ENCODE measurements around the gene GPAM.
"Not testable (repeated sequence)": the region's sequence is repeated elsewhere in the genome, so short reads cannot be mapped to it uniquely, and the experiment has no call there.

Gene GPAM, protein sequence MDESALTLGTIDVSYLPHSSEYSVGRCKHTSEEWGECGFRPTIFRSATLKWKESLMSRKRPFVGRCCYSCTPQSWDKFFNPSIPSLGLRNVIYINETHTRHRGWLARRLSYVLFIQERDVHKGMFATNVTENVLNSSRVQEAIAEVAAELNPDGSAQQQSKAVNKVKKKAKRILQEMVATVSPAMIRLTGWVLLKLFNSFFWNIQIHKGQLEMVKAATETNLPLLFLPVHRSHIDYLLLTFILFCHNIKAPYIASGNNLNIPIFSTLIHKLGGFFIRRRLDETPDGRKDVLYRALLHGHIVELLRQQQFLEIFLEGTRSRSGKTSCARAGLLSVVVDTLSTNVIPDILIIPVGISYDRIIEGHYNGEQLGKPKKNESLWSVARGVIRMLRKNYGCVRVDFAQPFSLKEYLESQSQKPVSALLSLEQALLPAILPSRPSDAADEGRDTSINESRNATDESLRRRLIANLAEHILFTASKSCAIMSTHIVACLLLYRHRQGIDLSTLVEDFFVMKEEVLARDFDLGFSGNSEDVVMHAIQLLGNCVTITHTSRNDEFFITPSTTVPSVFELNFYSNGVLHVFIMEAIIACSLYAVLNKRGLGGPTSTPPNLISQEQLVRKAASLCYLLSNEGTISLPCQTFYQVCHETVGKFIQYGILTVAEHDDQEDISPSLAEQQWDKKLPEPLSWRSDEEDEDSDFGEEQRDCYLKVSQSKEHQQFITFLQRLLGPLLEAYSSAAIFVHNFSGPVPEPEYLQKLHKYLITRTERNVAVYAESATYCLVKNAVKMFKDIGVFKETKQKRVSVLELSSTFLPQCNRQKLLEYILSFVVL

DNA sequence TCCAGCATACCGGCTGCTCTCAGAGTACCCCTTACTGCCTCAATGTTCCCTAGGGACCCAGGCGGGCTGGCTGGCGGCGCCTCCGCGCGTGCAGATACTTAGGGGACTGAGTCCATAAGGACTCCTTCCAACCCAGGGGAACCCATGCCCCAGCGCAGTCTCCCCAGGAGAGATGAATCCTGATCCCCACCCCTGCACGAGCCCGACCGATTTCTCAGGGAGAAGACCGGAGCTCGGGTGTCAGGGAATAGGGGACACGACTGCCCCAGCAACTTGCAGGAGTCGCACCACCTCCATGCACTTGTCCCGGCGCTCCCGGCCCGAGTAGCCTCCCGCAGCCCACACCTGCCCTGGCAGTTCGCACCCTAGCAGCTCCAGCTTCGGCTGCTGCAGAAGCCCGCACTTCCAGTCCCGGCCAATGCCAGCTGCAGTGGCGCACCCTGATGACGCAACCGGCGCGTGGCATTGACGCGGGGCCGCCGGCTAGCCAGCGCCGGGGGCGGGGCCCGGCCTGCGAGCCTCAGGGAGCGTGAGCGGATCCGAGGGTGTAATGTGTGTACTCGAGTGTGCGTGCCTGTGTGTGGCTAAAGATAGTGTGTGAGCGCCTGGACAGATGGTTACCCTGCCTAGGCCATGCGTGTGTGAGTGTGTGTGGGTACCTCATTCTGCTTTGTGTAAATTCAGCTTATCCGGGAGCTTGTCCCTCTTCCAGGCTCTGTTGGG is at the start of gene GPAM:
TSS of gene GPAM (minus strand) at position 437 of the 723 bp plus-strand sequence. CDS start 1,981 bp downstream, outside the sequence.
- peak; percentile 92 to 100 (median 95) for DNase-seq (ENCODE audit: low read depth in 3 of 3, low spot score in 1 of 3)

DNA sequence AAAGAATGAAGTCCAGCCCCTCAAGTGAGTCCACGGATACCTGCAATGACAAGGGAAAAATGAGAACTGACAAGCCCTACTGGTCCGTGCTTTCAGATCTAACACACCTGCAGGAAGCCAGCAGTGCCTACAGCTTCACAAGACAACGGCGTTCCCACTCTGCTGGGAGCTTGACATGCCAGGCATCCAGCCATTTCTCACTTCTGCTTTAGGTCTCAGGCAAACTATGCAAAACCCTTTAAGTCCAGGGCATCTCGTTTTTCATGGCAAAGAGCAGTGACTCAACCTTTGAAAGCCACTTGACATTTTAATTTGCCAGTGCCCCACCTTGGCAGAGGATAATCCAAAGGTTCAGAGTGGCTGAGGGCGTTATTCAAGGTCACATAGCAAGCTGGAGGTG is 49.1 kb upstream of the GPAM start:
- DNase-seq (ENCODE audit: low read depth in 3 of 3, low spot score in 1 of 3) = no peak

DNA sequence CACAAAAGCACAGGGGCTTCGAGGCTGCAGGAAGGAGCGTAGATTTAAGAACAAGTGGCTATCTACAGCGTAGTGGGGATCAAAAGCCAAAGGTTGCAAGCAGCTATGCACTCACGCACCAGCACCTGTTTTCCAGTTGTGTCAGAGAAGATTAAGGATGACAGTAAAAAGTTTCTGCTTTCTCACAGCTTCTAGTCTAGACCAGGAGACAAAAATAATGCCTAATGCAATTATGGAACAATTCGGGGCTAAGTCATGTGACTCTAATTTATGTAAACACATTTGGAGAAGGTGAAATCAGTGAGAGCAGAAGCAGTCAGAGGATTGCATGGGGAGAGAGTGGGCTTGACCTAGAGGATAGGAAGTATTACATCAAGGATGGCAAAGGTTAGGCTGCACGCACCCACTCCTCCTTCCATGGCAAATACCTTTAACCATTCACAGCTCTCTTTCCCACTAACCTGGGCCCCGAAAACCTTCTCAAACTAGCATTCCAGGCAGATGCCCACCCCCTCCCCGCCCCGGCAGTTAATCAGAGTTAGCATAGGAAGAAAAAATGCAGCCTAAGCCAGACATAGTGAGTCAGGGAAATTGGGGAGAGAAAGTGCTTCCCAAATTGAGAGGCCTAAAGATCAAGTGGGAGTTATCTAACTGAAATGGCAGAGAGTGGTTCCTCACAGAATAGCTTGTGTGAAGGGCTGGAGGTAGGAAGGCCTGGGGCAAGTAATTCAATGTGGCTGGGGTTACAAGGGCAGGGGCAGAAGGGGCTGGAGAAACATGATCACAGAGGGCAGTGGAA is 48.2 kb upstream of the GPAM start:
- no peak for DNase-seq (ENCODE audit: low read depth in 3 of 3, low spot score in 1 of 3)

DNA sequence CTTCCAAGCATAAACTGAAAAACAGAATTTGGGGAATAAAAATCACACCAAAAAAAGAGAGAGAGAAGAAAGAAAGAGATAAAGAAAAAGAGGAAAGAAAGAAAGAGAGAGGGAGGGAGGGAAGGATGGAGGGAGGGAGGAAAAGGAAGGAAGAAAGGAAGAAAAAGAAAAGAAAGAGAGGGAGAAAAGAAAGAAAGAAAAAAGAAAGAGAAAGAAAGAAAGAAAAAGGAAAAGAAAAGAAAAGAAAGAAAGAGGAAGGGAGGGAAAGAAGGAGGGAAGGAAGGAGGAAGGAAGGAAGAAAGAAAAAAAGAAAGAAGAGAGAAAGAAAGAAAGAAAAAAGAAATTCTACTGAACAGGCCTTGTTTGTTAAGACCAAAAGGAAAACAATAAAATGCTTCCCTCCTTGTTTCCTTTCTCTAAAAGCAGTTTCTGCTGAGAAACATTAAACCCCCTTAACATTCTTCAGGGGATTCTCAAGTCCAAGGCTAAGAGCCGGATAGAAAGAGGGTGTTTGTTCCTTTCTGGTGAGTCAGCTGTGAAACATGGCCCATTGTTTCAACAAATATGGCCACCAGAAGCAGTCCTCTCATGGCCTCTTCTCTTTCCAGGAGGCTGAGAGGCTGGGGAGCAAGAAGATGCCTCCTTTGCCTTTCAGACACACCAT is 46.9 kb upstream of the GPAM start:
- DNase-seq (ENCODE audit: low read depth in 3 of 3, low spot score in 1 of 3) = no peak

DNA sequence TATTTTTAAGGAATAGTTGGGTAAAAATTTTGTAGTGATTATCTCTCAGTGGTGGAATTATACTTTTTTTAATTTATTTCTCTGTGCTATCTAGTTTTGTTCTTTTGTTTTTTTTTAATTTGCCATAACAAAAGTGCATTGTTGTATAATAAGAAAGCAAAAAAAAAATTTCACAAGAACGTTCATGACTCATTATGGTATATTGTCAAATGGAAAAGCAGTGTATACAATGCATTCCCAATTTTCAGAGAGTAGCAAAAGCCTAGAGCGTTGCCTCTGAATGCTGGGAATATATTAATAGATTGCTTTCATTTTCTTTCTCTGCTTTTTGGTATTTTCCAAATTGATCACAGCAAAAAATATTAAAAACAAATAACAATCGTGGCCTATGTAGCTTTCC is 46.3 kb upstream of the GPAM start:
- no peak for DNase-seq (ENCODE audit: low read depth in 3 of 3, low spot score in 1 of 3)

DNA sequence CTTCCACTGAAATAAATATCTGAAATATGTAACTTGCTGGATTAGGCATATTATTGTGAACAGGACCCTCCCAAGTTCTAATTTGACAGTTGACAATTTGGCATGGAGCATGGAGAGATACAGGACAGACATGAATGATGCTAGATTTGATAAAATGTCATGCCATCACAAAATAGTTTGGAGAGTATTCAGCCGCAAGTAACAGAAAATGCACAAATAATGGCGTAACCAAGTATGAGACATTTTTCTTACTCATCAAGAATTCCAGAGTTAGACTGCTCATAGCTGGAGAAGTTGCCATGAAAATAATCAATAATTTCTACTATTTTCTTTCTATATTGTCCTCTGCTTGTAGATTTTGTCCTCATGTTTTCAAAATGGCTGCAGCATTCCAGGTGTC is 45.5 kb upstream of the GPAM start:
- no peak for DNase-seq (ENCODE audit: low read depth in 3 of 3, low spot score in 1 of 3)

DNA sequence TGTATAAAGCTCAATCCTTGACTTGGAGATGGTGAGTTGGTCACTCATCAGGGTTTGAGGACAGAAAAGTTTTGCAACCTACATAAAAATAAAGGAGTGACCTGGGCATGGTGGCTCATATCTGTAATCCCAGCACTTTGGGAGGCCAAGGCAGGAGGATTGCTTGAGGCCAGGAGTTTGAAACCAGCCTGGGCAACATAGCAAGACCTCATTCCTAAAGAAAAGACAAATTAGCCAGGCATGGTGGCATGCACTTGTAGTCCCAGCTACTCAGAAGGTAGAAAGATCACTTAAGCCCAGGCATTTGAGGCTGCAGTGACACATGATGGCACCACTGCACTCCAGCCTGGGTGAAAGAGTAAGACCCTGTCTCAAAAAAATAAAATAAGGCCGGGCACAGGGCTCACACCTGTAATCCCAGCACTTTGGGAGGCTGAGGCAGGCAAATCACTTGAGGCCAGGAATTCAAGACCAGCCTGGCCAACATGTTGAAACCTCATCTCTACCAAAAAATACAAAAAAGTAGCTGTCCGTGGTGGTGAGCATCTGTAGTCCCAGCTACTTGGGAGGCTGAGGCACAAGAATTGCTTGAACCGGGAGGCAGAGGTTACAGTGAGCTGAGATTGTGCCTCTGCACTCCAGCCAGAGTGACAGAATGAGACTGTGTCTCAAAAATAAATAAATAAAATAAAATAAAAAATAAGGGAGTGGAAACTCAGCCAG is 45.0 kb upstream of the GPAM start:
- not testable (repeated sequence) for DNase-seq (ENCODE audit: low read depth in 3 of 3, low spot score in 1 of 3)

DNA sequence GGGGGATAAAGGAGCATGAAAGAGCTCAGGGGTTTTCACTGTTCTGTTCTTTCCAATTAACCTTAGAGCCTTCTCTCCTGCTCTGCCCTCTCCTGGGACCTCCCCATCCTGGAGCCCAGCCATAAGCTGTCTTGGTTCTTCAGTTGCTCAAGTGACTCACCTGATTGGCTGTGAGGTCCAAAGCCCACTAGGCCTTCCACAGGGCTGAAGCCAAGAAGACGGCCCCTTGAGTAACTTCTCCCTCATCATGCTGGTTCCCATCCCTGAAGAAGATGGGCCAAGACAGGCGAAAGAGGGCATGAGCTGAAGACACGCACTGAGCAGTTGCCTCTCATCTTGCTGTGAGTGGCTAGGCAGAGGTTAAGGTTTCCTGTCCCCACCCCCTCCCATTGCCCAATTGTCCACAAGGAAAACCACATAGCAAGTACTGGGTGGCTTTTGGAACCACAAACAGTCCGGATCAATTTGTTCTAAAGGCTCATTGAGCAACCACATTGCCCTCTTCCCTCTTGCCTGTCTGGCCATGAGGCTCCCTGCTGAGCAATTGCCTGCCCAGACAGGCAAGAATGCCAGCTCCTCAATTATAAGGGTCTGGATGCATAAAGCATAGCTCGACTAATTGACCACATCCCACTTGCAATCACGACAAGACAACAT is 43.9 kb upstream of the GPAM start:
- DNase-seq (ENCODE audit: low read depth in 3 of 3, low spot score in 1 of 3) = no peak

DNA sequence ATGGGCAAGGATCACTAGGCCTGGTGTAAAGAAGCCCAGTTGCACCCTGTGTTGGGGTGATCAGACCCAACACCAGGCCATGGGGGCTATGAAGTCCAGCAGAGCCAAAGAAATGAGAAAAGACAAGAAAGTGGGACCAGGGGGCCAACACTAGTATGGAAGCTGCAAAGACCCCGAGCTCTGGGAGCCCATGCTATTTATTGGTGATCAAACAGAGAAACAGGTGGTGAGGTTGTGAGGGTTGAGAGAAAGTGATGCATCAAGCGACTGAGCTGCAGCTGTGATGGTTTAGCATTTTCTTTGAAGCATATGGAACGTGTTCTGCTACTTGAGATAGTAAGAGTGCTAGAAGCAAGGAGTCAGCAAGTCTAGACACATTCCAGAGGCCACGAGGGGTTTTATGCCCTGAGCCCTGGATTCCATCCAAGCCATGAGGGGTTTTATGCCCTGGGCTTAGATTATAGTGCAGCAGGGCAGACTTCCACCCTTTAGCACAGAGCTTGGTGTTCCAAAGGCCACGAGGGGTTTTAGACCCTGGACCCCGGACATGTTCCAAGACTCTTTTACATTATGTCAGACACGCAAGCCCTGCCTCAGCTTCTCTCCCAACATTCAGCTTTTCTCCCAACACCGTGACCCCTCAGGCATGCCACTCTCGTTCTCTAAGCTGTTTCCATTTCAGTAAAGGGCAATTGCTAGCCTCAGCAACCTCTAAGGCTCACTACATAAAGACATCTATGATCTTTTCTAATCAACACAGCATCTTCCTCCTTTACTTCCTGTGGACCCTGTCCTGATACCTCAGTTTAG is 43.1 kb upstream of the GPAM start:
- DNase-seq (ENCODE audit: low read depth in 3 of 3, low spot score in 1 of 3) = no peak

DNA sequence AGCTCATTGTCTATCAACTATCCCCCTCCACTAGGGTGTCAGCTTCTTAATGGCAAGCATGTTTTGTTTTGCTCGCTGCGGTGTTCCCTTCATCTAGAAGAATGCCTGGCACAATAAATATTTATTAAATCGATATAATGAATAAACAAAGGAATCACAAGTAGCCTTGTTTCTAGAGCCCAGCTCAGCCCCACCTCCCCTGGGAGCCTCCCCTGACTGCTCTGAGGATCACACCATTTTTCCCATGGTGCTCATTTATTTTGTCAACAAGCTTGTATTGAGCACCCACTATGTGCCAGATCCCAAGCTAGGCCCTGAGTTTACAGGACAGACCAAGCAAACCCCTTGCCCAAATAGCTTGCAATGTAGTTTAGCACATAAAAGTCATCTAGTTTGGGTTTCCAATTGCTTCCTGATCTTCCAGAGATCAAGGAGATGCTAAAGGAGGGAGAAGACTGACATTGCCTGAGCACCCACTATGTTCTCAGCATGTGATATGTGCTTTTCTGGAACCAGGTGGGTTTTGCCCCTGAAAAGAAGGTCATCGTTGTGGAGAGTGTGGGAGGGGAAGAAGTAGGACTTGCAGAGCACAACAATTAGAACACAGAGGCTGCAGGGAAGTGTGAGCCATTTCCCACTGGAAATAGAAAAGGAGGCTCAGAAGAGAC is 42.3 kb upstream of the GPAM start:
- DNase-seq (ENCODE audit: low read depth in 3 of 3, low spot score in 1 of 3) = no peak

DNA sequence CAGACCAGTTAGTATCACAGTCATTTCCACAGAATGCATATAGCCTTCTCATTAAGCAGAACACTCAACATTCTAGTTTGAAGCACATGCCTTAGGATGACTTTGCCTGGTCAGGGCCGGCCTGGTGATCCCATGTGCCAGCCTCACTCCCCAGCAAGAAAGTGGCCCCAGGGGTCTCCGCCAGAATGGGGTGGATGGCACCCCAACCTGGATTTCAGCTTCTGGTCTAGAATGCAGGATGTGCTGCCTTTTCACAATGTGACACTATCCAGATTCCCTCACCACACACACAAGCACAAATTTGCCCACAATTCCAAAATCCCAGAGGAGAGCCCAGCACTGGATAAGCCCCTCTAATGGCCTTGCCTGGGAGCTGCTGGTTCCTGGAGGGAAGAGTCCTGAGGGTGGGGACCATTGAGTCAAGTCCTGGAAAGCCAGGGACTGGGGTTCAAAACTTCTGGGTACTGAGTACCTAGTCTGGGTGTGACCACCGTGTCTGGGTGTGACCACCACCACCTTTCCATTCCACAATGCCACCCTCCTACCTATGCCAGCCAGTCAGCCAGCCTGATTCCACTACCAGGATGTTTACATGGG is 41.5 kb upstream of the GPAM start:
- DNase-seq (ENCODE audit: low read depth in 3 of 3, low spot score in 1 of 3) = no peak

DNA sequence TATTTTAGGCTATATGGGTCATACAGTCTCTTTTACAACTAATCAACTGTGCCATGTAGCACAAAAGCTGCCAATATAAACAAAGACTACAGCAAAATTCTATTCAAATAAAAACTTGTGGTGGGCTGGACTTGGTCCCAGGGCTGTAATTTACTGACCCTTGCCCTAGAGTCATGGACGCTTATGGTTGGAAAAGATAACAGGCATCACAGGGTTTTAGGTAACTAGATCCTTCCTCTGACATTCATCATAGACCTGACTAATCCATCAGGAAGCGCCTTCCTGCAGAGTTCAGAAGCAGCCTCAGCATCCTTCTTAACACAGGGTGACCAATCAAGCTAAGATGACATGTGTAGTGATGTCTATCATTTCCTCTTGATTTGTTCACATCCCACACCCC is 40.2 kb upstream of the GPAM start:
- DNase-seq (ENCODE audit: low read depth in 3 of 3, low spot score in 1 of 3) = no peak

DNA sequence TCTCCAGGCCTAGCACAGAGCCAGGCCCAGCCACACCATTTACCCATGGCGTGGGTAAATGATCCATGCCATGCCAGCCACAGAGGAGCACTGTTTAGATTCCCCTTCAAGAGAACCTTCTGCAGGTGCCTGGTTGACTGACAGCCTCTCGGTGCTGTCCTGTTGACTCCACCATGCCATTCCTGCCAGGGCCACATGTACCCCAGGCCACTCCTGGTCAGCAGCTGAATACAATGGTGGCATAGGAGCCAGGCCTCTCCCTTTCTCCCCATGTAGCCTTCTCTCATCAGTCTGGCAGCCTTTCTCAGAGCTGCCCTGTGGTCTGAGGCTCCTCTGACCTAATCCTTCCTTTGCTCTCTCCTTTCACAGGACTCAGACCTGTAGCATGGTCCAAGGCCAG is 39.2 kb upstream of the GPAM start:
- DNase-seq (ENCODE audit: low read depth in 3 of 3, low spot score in 1 of 3) = no peak

DNA sequence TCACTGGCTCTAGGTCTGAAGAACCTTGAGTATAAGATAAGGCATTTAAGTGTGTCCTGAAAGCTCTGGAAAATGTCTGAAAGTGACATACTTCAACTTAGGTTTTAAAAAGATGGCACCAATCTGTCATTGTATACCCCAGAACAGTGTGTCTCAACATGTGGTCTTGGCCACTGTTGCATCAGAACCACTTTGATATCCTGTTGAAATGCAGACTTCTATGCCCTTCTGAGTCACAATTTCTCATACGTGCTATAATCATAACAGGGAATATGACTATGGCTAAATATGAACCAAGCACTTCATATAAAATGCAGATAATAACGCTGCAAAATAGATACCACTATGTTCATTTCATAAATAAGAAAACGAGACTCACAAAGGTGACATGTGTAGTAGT is 38.0 kb upstream of the GPAM start:
- no peak for DNase-seq (ENCODE audit: low read depth in 3 of 3, low spot score in 1 of 3)

DNA sequence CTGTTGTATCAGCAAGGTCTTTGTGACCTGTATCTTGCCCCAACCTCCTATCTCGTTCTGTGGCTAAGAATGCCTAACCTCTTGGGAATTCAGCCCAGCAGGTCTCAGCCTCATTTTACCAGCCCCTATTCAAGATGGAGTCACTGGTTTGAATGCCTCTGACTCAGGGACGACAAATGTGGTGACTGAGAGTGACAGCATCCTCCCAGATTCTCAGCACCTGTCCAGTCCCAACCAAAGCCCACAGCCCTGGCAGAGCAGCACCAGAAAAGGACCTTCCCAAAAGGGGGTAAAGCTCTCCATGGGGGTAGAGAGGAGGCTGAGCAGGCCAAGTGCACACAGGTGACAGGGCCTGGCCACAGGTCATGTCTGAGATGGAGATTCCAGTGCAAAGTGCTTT is 35.4 kb upstream of the GPAM start:
- no peak for DNase-seq (ENCODE audit: low read depth in 3 of 3, low spot score in 1 of 3)

DNA sequence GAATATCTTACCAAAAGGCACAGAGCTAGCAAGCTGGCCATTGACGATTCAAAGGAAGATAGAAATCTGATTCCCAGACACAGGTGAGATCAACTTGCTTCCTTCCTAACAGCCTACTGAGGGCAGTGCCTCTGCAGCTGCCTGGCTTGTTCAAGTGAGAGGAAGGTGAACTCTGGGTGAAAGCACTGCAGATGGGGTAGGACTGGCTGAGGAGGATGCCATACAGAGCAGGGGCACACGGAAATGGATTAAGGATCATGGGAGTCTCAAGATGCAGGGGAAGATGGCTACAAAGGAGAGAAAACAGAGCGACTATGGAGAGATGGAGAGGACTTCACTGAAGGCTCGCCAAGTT is 34.4 kb upstream of the GPAM start:
- no peak for DNase-seq (ENCODE audit: low read depth in 3 of 3, low spot score in 1 of 3)

DNA sequence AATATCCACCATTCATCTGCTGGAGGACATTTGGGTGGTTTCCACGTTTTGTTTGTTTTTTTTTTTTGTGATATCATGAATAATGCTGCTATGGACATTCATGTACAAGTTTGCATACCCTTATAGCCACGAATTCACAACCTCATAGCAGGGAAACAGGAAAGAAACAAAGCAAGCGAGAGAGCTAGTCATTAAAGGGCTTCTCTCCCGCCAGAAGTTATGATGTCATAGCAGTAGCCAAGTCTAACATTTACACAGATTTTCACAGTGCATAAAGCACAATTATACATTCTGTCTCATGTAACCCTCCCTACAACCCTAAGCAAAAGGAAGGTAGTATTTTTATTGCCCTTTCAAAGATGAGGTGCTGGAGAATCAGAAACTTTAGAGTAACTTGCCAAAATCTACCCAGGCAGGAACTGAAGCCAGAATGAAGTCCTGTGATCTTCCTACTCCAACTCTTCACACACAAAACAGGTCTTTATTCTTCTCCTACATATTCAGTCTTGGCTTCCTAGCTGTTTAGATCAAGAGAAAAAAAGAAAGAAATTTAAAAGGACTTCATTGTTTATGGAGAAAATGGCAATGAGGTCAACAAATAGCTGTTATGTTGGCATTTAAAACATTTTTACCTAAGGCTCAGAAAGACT is 33.9 kb upstream of the GPAM start:
- no peak for DNase-seq (ENCODE audit: low read depth in 3 of 3, low spot score in 1 of 3)

Measured in stimulated activated CD4-positive, alpha-beta T cell treated with anti-CD3 and anti-CD28 coated beads, TNF-alpha, amount 100 ng/mL, for 1 hour (primary cell).